ENCODE measurements around the gene SLIT3.

DNA sequence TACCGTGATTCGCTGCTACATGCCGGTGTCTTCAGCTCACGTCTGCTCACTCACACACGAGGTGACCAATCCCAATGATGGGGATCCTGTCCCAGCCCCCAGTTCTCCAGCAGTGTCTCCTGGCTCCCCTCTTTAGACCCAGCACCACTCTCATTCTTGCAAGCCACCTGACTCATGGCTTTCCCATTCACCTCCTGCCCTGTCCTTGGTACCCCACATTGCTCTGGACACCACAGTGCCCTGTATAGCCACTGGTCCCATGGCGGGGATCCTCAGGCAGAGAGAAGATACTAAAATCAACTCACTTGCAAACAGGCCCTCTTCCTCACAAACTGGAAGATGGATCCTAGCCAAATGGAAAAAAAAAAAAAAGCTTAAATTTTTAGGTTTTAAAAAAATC is 81.0 kb downstream of the SLIT3 start:
- no peak for TF ChIP-seq POLR2A (IDR thresholded peaks at IDR 0.05)
- TF ChIP-seq, protein P1, sequence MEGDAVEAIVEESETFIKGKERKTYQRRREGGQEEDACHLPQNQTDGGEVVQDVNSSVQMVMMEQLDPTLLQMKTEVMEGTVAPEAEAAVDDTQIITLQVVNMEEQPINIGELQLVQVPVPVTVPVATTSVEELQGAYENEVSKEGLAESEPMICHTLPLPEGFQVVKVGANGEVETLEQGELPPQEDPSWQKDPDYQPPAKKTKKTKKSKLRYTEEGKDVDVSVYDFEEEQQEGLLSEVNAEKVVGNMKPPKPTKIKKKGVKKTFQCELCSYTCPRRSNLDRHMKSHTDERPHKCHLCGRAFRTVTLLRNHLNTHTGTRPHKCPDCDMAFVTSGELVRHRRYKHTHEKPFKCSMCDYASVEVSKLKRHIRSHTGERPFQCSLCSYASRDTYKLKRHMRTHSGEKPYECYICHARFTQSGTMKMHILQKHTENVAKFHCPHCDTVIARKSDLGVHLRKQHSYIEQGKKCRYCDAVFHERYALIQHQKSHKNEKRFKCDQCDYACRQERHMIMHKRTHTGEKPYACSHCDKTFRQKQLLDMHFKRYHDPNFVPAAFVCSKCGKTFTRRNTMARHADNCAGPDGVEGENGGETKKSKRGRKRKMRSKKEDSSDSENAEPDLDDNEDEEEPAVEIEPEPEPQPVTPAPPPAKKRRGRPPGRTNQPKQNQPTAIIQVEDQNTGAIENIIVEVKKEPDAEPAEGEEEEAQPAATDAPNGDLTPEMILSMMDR (IDR thresholded peaks at IDR 0.05), result no peak

All from suprapubic skin (tissue), 3 donors.